MG63 (cell line): Measurements from ENCODE around the gene VAPA. TPM values are rescaled to one million over a fixed set of nuclear protein-coding genes. Genes with fewer than 3 reads are reported as not detected.

Experiments
- DNase-seq: peaks from one replicate; pipeline ENCODE4 v3.0.0-alpha.2; 2020
- H3K27me3 ChIP-seq: fragments of 250-450 bp; sonication (Bioruptor Pico); 2 replicates; pipeline ENCODE4 v1.5.1; 2020; ENCODE audit warnings: mild to moderate bottlenecking, moderate library complexity
- H3K36me3 ChIP-seq: fragments of 250-450 bp; sonication (Bioruptor Pico); 2 replicates; pipeline ENCODE4 v1.5.1; 2020; ENCODE audit warnings: mild to moderate bottlenecking, moderate library complexity
- H3K4me3 ChIP-seq: fragments of 250-450 bp; sonication (Bioruptor Pico); 2 replicates; pipeline ENCODE4 v1.5.1; 2020; ENCODE audit warnings: mild to moderate bottlenecking, moderate library complexity
- H3K9me3 ChIP-seq: fragments of 250-450 bp; sonication (Bioruptor Pico); 2 replicates; pipeline ENCODE4 v1.5.1; 2020; ENCODE audit warnings: mild to moderate bottlenecking, moderate library complexity
- total RNA-seq: library from RNA; depleted of rRNA; stranded (reverse); fragments of >200 nt; shearing (Covaris generic); gene quantifications from 2 replicates; pipeline ENCODE4 v1.2.3, GENCODE V29; 2014; ENCODE audit warnings: low replicate concordance; rRNA removed

The VAPA gene, protein sequence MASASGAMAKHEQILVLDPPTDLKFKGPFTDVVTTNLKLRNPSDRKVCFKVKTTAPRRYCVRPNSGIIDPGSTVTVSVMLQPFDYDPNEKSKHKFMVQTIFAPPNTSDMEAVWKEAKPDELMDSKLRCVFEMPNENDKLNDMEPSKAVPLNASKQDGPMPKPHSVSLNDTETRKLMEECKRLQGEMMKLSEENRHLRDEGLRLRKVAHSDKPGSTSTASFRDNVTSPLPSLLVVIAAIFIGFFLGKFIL
- total RNA-seq: 238 and 451 TPM in 2 replicates

DNA sequence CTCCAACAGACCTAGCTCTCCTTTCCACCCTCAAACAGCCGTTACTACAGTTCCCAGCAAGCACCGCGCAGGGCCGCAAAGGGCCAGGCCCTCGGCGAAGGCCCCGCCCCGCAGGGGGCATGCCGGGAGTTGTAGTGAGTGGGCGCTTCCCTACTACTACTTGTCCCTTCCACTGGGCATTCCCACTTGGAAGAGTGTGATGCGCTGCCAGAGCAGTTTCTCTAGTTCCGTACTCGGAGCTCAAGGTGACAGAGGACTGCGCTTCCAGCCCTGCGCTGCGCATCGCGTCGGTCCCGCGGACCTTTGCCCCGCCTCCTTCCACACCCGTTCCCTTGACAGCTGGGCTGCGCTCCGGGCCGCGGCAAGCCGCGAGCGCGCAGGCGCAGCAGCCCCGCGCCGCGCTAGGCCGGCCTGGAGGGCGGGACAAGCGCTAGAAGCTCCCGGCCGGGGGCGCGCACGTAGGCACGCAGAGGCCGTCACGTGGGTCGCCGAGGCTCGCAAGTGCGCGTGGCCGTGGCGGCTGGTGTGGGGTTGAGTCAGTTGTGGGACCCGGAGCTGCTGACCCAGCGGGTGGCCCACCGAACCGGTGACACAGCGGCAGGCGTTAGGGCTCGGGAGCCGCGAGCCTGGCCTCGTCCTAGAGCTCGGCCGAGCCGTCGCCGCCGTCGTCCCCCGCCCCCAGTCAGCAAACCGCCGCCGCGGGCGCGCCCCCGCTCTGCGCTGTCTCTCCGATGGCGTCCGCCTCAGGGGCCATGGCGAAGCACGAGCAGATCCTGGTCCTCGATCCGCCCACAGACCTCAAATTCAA lies at the start of gene VAPA:
TSS of gene VAPA (plus strand) at position 491 of the 808 bp plus-strand sequence. CDS start at position 732, 241 bp downstream.
- Histone ChIP-seq H3K36me3 (no peaks in the 10 kb centered on the region; the same call in 1 of the 2 replicates), H3K27me3 (no peaks in the 10 kb centered on the region), H3K4me3 (peak within 1 kb of the TSS; percentile 92), H3K9me3 (peaks cover 2% of the 10 kb centered on the region; the same call in 1 of the 2 replicates)
- peak; percentile 95 for DNase-seq

DNA sequence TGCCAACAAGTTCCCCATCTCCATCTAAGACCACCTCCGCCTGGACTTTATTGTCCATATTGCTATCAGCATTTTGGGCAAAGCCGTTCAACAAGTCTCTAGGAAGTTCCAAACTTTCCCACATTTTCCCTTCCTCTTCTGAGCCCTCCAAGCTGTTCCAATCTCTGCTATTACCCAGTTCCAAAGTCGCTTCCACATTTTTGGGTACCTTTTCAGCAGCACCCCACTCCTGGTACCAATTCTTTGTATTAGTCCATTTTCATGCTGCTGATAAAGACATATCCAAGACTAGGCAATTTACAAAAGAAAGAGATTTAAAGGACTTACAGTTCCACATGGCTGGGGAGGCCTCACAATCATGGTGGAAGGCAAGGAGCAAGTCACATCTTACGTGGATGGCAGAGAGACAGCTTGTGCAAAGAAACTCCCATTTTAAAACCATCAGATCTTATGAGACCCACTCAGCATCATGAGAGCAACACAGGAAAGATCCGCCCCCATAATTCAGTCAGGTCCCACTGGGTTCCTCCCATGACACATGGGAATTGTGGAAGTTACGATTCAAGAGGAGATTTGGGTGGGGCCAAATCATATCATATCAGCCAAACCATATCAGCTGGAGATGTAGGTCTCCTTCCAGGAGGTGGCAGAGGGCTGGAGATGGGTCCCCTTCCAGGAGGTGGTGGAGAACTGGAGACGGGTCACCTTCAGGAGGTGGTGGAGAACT lies 47.9 kb upstream of the VAPA start:
- no peaks in the 10 kb centered on the region for H3K36me3 ChIP-seq
- no peak for DNase-seq
- no peak overlapping the region for H3K4me3 ChIP-seq
- H3K27me3 ChIP-seq: no peaks in the 10 kb centered on the region
- H3K9me3 ChIP-seq: peaks cover 14% of the 10 kb centered on the region

DNA sequence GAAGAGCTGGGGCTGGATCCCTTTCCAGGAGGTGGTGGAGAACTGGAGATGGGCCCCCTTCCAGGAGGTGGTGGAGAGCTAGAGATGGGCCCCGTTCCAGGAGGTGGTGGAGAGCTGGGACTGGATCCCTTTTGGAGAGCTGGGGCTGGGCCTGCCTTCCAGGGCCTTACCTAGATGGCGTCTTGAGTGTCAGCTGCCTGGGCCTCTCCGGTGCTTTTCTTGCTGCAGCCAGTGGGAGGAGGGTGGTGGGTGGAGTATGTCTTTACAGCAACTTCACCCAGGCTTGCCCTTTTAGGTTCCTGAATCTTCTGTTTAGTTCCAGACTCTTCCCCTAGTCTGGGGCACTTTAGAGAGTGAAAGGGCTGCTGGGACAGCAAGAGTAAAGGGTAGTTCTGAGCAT lies 47.2 kb upstream of the VAPA start:
- no peak overlapping the region for H3K4me3 ChIP-seq
- no peaks in the 10 kb centered on the region for H3K36me3 ChIP-seq
- no peaks in the 10 kb centered on the region for H3K27me3 ChIP-seq
- peaks cover 14% of the 10 kb centered on the region for H3K9me3 ChIP-seq
- DNase-seq: no peak

DNA sequence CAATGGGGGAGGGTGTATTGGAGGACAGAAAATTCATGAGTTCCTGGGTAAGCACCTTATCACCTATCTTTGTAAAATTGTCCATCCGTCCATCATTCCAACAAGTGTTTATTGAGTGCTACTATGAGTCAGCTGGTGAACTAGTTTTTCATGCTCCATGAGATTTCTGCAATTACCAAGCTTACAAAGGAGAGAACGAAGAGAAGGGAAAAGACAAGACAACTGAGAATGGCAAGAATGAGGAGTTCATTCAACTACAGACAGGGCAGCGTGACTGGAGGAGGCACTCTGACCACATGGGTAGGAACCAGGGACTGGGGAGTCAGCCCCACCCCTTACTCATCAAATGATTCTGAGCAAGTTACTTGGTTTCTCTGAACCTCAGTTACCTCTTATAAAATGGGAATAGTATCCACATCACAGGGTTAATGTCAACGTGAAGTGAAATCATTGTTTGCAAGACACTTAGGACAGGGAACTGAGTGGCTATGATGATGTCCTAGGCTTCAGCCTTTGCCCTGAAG lies 46.7 kb upstream of the VAPA start:
- DNase-seq: no peak
- H3K36me3 ChIP-seq: no peaks in the 10 kb centered on the region
- H3K4me3 ChIP-seq: no peak overlapping the region
- H3K9me3 ChIP-seq: peaks cover 14% of the 10 kb centered on the region
- no peaks in the 10 kb centered on the region for H3K27me3 ChIP-seq

DNA sequence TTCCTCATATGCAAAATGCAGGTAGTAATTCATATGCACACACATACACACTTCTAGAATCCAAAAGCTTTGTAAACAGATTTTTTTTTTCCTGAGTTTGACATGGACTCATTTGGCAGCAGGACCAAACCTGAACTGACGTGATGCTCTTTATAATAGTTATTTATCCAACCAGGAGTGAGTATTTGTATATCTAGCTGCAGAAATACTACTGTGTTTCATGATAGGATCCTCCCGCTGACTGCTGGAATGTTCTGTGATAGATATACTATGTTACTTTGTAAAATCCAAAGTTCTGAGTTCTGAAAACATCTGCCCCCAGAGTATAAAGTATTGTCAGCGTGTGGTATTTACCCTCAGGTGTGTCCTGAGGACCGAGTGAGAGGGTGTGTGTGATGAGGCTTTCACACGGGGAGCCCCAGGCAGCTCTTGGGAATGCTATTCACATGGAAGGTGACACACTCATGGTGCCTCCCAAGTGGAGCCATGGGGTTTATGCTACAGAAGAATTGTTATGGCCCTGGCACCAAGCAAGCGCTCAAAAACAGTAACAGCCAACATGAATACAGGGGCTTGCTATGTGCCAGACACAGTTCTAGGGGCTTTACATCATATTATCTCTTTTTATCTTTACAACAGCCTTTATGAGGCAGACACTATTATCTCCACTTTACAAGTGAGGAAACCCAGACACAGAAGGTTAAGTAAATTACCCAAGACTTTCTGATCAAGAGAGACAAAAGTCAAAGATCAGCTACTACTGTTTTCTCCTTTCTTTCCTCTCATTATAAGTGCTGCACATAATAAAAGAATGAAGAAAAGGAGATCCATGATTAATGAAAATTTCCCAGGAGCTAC lies 44.7 kb upstream of the VAPA start:
- peaks cover 14% of the 10 kb centered on the region for H3K9me3 ChIP-seq
- no peak for DNase-seq
- H3K4me3 ChIP-seq: no peak overlapping the region
- H3K27me3 ChIP-seq: no peaks in the 10 kb centered on the region
- no peaks in the 10 kb centered on the region for H3K36me3 ChIP-seq

DNA sequence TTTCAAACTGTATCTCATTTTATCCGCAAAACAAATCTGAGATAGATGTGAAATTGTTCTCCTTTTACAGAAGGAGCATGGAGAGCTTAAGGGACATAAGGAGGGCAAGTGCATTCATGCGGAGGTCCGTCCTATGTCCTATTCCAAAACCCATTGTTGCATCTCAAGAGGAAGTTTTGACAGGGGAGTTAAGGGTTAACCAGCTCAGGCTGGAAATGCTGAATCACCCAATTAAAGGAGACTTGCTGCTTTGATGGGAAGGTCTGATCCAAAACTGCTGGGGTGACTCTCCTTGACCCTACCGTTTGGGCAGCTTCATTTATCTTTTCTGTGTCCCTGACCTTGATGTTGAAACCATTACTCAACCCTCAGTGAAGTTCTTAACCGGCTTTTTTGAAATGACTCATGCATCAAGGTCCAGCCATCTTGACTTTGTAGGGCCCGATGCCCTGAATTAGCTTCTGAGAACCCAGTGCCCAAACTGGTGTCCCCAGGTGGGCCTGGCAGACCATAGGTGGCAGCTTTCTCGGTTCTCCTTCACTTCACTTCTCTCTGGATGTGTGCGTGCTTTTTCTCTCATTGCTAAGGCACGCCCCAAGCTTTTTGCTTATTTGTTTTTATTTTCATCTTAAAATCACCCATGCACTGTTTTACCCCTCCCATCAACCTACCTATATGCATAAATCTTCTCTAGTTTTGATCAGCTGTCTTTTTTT lies 43.9 kb upstream of the VAPA start:
- DNase-seq: peak; percentile 13
- Histone ChIP-seq H3K9me3 (peaks cover 14% of the 10 kb centered on the region), H3K36me3 (no peaks in the 10 kb centered on the region), H3K27me3 (no peaks in the 10 kb centered on the region), H3K4me3 (no peak overlapping the region)

DNA sequence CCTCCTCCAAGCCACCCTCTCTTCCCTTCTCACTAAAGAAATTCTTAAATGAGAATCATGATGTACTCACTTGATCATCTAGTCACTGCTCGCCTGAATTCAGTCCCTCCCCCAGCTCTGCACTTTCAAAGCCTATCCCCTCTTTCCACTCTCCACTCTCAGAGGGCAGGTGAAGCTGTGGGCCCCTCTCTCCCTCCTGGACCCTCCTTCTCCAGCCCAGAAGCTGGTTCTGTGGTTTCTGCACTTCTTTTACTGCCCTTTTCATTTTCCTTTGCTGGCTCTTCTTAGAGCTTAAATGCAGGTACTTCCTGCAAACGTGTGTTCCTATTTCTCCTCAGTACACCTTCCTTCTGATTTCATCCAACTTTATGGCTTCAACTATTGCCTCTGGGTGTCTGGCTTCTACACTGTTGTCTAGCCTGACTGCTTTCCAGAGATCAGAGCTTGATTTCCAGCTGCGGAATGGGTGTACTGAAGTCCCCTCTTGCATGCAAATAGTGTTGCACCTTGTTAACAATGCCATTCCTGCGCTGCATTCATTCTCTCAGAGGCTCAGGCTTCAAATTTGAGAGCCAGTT lies 43.3 kb upstream of the VAPA start:
- H3K4me3 ChIP-seq: no peak overlapping the region
- peaks cover 7% of the 10 kb centered on the region; the same call in 1 of the 2 replicates for H3K9me3 ChIP-seq
- no peaks in the 10 kb centered on the region for H3K36me3 ChIP-seq
- DNase-seq: no peak
- no peaks in the 10 kb centered on the region for H3K27me3 ChIP-seq

DNA sequence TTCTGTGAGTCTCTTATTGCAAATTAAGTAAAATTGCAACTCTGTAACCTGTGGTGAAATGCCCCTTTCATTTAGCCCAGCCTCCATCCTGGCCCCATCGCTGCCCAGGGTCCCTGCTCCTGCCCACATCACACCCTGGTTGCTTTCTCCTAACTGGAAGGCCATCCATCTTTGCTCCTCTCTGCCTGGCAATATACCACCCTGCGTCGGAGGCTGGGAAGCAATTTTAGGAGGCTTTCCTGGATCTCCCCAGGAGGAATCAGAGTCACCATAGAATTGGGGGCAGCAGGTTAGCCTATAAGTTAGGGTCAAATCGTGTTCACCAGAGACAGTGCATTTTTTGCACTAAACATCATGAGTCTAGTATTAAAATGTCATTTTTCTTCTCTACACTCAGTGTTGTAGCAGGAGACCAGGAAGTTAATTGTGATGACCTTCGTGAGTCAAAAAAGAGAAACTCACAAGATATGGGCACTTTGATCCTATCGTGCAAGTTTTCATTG lies 42.5 kb upstream of the VAPA start:
- no peaks in the 10 kb centered on the region for H3K36me3 ChIP-seq
- no peak for DNase-seq
- no peak overlapping the region for H3K4me3 ChIP-seq
- no peaks in the 10 kb centered on the region; the same call in 1 of the 2 replicates for H3K9me3 ChIP-seq
- H3K27me3 ChIP-seq: no peaks in the 10 kb centered on the region

DNA sequence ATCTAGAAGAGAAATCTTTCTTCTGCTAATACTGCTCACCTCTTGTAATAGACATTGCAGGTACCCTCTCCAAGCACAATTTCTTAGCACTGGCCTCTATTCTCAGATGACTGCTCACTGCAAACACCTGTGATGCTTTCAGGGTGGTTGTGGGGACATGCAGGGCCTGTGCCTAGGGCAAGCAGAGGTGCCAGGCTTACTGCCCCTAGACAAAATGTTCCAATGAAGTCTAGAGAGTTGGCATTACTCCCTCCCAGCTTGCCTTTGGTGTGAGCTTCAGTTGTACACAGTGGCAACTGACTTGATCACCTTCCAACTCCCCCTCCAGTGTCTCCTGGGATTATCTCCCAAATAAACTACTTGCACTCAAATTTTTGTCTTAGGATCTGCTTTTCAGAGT lies 41.0 kb upstream of the VAPA start:
- H3K4me3 ChIP-seq: no peak overlapping the region
- no peaks in the 10 kb centered on the region for H3K27me3 ChIP-seq
- no peaks in the 10 kb centered on the region for H3K9me3 ChIP-seq
- DNase-seq: no peak
- H3K36me3 ChIP-seq: no peaks in the 10 kb centered on the region

DNA sequence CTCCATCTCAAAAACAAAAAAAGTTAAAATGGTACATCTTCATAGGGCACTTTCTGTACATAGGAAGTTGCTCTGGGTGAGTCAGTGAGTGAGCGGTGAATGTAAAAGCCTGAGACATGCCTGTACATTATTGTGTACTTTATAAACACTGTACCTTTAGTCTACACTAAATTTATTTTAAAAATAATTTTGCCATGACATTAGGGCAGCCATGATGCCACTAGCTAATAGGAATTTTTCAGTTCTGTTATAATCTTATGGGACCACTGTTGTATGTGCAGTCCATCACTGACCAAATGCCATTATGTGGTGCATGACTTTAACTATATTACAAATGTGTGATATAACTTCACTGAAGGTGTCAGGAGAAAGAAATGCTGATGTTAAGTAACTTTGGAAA lies 39.1 kb upstream of the VAPA start:
- no peaks in the 10 kb centered on the region for H3K9me3 ChIP-seq
- no peak overlapping the region for H3K4me3 ChIP-seq
- H3K27me3 ChIP-seq: no peaks in the 10 kb centered on the region
- DNase-seq: no peak
- H3K36me3 ChIP-seq: no peaks in the 10 kb centered on the region

DNA sequence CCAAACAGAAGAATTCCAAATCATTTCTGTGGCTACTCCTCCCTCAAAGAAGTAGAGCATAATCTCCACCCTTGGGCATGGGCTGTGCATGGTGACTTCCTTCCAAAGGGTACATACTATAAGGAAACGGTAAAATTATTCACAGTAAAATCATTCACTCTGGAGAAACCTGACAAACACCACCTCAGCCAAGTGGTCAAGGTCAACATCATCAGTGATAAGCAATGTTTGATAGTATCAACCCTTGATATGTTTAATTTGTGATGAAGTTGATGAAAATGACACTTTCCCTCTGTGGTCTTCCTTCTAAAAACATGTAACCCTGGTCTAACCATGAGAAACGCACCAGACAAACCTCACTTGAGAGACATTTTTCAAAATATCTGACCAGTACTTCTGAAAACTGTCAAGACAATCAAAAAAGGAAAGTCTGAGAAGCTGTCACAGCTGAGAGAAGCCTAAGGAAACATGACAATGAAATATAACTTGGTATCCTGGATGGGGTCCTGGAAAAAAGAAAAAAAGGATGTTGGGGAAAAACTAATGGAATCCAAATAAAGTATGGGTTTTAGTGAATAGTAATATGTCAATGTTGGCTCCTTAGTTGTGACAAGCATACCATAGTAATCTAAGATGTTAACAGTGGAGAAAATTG lies 37.5 kb upstream of the VAPA start:
- no peak overlapping the region for H3K4me3 ChIP-seq
- no peak for DNase-seq

DNA sequence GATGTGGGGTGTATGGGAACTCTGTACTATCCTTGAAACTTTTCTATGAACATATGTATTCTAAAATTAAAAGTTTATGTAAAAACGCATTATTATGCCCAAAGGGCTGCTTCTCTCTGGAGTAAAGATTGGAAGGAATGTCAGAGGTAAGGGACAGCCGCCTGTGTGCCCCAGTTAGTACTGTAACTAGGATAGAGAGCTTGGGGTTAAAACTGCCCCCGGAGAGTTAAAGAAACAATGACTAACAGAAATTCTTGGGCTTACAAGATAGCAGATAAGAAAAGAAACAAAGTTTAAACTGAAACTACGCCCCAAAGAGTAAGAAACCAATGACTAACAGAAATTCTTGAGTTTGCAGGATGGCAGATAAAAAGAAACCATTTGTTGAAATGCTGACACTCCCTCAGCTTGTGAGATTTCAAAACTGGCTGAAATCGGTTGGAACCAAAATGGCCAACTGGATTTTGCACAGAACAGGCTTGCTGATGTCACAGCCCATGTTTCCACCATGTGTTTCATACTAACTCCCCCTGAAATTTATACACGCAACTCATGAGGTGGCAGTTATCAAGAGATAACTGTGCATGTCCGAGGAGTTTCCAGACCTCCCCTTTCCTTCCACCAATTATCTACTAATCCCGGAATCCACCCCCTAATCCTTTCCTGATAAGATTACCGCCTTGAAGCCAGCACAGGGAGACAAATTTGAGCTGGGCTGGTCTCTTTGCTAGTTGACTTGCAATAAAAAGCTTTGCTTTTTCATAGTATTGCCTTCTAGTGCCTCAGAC lies 36.8 kb upstream of the VAPA start:
- no peak overlapping the region for H3K4me3 ChIP-seq
- no peak for DNase-seq
- H3K9me3 ChIP-seq: no peaks in the 10 kb centered on the region
- no peaks in the 10 kb centered on the region for H3K36me3 ChIP-seq
- no peaks in the 10 kb centered on the region for H3K27me3 ChIP-seq

More for the DNA sequence above, 37.5 kb upstream of the VAPA start:
- Histone ChIP-seq H3K36me3 (no peaks in the 10 kb centered on the region), H3K9me3 (no peaks in the 10 kb centered on the region), H3K27me3 (no peaks in the 10 kb centered on the region)

DNA sequence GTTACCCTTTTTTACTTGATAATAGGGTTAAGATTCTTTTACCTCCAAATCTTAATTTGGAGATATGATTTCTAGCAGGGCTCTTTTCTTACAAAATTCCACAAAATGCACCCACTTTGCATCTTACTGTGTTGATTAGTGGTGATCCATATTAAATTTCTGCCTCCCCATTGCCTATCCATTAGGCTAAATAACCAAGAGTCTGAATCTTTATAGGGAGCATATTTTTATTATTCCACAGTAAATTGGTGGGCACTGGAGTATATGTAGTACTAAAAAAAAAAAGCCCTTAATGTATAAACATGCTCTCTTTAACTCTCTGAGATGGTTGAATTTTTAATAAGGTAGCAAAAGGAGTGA lies 36.2 kb upstream of the VAPA start:
- no peaks in the 10 kb centered on the region for H3K36me3 ChIP-seq

DNA sequence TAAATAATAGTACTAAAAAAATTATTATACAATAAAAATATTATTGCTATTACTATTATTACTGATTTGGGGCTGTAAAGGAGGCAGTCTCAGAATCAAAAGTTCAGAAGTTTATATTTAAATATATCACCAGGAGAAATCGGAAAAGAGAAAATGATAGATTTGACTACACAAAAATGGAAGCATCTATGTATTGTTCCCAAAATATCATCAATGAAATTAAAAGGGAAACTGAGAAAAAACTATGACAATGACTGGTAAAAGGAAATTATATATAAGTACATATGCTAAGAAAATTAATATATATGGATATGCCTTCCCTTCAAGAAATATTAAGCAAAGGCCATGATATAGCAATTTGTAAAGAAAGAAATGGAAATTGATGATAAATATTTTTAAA lies 35.7 kb upstream of the VAPA start:
- no peaks in the 10 kb centered on the region for H3K27me3 ChIP-seq

More for the DNA sequence above, 36.2 kb upstream of the VAPA start:
- Histone ChIP-seq H3K4me3 (no peak overlapping the region), H3K9me3 (no peaks in the 10 kb centered on the region), H3K27me3 (no peaks in the 10 kb centered on the region)
- no peak for DNase-seq

More for the DNA sequence above, 35.7 kb upstream of the VAPA start:
- no peaks in the 10 kb centered on the region for H3K9me3 ChIP-seq
- no peak for DNase-seq
- H3K4me3 ChIP-seq: no peak overlapping the region
- H3K36me3 ChIP-seq: no peaks in the 10 kb centered on the region
